Hindlimb muscle (tissue), 1 donor: ENCODE results near the gene ELOVL6. TPM values are rescaled to one million over a fixed set of nuclear protein-coding genes. Genes with fewer than 3 reads are reported as not detected.
"Not testable (repeated sequence)": the region's sequence is repeated elsewhere in the genome, so short reads cannot be mapped to it uniquely, and the experiment has no call there.

Source experiments
- DNase-seq: peaks from one replicate; pipeline ENCODE4 v3.0.0-alpha.2; 2013
- polyA plus RNA-seq: library from polyadenylated mRNA; unstranded; fragments of 120-200 nt; gene quantifications from one replicate; pipeline ENCODE4 v1.2.1, GENCODE V29; 2013; ENCODE audit not compliant: insufficient read length

The ELOVL6 gene
- polyA plus RNA-seq, 1 donor: 7.4 TPM

DNA sequence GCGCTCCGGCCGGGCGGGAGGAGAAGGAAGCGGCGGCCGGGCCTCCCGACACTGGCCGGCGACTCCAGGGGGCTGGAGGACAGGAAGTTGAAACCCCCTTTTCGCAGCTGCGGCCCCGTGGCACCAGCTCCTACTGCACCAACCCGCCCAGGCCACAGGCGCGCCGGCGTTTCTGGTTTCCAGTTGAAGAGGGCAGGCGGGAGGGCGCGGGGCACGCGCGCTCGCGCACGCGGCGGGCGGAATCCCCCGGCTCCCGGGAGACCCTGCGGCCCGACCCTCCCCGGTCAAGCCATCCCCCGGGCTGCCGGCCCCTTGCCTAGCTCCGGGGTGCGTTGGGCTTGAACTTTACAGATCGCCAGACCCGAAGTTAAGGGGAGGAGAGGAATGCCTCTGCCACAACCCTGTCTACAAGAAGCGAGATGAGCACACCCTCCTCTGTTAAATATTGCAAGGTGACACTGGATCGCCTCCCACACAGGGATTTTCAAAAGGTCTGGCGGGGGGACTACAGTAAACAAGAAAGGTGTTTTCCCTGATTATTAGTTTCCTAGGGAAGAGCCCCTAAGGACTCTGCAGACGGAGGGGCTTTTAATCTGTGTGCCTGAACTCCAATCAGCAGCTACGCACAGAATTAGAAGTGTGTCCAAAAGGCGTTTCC, 1.4 kb downstream of the ELOVL6 start:
- DNase-seq: peak; percentile 57

DNA sequence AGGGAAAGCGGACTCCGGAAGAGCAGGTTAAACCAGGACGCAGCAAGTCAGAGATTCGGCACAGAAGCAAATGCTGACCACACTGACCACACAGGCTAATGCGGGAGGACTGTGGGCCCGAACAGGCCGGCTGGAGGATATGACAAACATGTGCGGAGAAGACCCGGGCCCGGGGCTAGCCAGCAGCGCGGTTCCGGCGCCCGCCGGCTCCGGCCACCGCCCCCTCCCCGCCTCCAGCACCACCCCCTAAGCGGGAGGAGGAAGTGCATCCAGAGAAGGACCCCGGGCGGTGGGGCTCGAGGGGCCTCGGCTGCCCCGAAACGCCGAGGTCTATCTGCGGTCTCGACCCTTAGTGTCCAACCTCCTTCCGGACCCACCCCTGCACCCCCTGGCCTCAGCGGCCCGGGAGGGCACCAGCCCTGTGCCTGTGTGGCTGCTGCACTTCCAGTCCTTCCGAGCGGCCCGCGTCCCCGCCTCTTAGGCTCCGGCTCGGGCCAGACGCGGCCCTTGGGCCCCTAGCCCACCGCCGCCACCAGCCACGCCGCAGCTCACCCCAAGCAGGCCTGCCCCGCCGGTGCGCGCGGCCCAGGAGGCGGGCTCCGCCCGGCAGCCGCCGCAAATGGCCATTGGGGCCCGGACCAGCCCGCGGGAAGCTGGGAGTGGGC, 2.1 kb downstream of the ELOVL6 start:
- DNase-seq: peak; percentile 78

DNA sequence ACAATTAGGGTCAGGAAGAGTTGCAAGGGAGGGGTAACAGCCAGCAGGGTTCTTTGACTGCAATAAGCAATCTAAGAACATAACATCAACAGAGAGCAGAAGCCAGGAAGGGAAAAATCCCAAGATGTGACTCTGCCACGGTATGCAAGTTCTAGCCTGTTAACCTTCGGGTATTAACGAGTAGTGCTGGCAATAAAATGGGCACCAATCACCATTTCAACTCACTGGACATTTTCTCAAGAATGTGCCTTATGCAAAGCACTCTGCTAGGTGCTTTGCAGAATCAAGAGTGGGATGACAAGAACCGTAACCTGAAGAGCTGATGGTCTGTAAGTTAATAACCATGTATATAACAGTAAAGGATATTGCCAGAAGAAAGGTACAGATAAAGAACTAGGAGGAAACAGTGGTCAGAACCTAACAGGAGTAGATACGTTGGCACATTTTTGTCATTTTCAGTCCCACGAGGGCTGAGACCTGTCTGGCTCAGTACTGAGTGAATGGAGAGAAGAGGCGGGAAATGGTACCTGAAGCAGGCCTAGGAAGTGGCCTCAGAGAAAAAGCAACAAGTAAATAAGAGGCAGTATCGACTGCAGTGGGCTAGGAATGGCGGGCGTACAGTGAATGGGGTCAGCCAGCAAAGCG, 2.7 kb downstream of the ELOVL6 start:
- no peak for DNase-seq

DNA sequence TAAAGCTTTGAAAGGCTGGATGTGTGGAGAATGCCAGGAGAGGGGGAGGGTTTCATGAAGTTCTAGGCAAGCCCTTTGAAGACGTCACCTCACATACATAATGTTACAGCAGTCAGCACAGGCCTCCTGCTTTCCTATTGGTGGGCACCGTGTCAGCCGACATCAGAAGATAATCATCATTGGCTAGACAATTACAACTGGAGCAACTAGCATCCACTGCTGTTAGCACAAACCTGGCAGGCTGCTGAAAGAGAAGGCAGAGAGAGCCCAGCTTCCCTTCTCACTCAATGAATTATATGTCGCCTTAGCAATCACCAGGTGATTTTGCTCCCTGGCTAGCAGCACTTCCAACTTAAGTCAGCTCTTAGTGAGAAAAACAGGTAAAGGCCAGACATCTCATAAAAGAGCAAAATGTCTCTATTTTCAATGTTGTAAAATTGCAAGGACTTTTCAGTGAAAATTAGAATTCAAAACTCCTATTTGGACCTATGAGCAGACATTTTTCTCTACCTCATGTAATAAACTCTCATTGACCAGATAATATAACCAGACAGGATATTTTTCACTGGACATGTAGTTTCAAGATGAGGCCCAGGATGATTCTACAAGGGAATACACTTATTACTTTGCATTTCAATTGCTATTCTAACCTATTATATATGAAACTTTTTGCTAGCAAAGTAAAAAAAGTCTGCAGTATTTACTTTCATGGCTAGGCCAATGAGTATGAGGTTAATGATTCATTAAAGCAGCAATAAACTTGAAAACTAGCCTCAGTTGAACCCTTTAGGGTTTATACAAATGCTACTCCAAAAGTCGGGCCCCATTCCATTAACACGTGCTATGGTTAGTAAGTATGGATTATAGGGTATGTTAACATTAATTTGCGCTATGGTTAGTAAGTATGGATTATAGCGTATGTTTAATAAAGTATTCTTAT, 4.3 kb downstream of the ELOVL6 start:
- peak; percentile 87 for DNase-seq

DNA sequence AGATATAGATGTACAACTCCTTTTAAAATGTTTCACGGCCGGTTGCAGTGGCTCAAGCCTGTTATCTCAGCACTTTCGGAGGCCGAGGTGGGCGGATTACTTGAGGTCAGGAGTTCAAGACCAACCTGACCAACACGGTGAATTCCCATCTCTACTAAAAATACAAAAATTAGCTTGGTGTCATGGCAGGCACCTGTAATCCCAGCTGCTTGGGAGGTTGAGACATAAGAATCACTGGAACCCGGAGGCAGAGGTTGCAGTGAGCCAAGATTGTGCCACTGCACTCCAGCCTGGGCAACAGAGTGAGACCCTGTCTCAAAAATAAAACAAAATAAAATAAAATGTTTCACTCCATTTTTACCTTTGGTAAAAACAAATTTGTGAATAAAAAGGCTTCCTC, 5.1 kb downstream of the ELOVL6 start:
- not testable (repeated sequence) for DNase-seq

DNA sequence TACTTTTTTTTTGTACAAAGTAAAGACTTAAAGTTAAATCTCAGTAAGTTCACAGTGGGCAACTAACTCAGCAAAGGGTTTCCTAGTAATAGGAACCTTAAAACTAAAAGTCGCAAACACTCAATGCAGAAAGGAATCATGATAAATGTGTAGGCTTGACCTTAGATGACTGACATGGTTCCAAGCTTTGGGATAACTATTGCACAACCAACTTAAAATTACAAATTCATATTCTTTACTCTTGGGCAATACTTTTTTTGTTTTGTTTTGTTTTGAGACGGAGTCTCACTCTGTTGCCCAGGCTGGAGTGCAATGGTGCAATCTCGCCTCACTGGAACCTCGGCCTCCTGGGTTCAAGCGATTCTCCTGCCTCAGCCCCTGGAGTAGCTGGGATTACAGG, 8.2 kb downstream of the ELOVL6 start:
- DNase-seq: no peak

DNA sequence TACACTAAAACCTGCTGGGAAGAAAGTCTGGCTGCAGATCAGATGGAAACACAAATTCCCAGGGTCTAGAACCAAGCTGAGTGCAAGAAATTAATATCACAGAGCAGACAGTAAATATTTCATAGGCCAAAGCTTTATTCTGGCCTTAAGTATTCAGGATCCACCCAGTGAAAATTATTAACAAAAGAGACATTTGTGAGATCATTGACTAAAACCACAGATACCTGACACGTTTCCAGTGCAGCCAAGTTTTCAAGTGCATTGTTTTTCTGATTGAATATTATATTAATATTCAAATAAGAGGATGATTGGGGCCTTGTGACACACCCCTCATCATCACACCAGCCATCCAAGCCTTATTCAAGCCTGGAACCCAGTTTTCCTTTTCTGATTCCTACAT, 10.3 kb downstream of the ELOVL6 start:
- no peak for DNase-seq

DNA sequence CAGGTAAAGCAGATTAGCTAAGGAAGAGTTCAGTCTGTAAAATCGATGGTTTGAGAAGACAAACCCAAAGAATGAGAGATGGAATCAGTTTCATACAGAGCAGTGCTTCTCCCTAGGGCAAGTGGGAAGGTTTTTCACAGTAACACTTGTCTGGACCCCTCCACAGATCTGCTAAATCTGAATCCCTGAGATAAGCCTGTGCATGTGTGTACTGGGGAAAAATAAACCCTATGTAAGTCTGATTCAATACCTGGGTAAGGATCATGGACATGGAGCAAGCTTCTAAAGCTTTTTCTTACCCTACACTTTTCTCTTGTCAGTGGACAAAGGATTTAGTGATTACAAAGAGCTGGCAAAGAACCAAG, 13.6 kb downstream of the ELOVL6 start:
- DNase-seq: no peak

DNA sequence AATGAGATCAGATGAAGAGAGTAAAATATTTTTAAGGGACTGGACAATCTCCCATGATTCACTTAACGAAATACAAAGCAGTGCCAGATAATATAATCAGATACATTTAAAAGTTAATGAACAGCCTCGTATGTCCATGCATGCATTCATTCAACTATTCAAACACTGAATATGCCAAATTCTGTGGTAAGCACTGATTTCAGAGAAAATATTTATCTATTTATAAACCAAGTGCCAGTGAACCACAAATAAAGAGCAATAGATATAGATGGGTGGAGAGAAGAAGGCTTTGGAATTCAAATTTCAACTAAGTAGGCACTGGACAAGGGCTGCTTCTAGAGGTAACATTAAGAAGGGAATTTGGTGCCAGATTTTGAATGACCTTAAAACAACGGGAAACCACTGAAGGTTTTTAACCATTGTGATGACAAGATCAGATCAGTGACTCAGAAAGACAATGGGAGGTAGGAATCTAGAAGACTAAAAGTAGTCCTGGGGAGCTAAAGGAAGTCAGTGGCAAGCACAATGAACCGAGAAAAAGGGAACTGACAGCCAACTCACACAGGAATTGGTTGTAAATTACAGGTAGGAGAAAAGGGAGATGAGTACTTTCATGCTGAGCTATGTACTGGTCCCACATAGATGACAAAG, 14.2 kb downstream of the ELOVL6 start:
- DNase-seq: no peak

DNA sequence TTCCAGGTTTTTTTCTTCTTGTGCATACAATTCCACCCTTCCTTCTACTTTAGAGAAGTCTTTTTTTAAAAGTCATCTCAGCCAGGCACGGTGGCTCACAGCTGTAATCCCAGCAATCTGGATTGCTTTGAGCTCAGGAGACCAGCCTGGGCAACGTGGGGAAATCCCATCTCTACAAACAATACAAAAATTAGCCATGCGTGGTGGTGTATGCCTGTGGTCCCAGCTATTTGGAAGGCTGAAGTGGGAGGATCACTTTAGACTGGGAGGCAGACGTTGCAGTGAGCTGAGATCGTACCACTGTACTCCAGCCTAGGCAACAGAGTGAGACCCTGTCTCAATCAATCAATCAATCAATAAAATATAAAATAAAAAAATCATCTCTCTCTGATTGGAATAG, 14.8 kb downstream of the ELOVL6 start:
- DNase-seq: no peak

DNA sequence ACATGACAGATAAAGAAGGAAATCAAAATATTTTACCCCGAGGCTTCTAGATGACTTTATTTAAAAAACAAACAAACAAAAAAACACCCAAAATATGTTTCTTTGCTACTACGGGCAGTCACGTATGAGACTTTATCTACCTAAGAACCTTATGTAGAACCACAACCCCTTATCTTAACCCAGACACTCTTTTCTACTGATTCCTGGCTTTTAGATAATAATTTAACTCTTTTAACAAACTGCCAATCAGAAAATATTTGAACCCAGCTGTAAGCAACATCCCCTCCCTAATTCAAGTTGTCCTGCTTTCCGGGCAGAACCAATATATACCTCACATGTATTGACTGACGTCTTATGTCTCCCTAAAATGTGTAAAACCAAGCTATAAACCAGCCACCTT, 15.4 kb downstream of the ELOVL6 start:
- DNase-seq: no peak

DNA sequence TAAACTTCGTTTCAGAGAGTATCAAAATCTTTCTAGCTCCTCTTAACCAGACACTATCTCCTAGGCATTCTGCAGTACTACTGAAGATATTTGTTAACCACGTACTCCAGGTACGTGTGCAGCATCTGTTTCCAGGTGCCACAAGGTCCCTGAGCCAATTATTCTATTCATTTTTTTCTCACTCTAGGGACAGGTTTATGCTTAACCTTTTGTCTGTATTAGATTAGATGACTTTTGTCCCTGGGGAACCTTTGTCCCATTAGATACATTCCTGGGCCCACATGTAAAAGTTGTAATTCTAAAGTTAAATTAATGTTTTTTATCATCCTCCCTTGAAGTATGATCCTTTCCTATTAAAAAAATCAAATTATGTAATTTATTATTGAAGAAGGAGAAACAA, 16.5 kb downstream of the ELOVL6 start:
- no peak for DNase-seq

DNA sequence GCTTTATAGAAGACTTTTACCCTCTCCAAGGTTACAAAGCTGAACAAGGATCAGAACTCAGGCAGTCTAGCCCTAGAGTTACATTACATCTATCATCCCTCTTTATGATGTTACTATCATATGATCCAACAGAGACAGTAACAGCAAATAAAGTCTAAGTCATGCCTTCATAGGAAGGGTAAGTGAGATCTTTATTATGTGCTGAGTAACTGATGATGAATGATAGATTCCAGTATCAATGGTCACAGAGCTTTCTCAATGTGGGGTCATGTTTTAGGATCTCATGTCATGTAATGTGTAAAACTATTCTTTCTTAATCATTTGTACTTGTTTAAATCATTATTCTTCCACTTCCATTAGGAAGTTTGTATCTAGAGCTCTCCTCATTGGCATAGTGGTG, 22.8 kb downstream of the ELOVL6 start:
- no peak for DNase-seq

DNA sequence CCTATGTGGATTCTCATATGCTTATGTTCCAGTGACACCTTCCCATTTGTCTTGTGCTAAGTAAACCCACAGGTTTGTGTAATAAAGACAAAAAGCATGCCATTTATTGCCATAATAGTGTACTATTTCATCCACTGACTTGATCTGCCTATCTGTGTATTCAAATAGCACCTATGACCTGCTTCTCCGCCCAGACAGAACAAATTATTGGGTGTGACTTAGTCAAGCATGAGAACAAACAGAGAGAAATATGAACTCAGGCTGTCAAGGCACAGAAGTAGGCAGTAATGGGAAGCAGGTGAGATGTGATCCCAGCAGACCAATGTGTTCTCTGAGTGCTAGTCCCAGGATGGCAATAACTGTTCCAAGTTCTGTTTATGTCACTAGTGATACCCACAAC, 25.4 kb downstream of the ELOVL6 start:
- DNase-seq: no peak

DNA sequence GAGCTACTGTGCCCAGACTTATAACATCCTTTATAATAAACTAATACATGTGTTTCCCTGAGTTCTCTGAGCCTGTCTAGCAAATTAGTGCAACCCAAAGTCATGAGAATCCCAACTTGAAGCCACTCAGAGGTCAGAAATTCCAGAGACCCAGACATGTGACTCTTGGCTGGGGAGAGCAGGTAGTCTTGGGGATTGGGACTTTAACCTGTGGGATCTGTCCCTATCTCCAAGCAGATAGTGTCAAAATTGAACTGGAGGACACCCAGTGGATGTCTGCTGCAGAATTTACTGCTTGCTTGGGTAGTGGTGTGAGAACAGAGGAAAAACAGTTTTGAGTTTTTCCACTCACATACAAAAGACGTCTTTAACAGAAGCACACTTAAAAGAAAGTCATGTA, 26.4 kb downstream of the ELOVL6 start:
- DNase-seq: no peak

DNA sequence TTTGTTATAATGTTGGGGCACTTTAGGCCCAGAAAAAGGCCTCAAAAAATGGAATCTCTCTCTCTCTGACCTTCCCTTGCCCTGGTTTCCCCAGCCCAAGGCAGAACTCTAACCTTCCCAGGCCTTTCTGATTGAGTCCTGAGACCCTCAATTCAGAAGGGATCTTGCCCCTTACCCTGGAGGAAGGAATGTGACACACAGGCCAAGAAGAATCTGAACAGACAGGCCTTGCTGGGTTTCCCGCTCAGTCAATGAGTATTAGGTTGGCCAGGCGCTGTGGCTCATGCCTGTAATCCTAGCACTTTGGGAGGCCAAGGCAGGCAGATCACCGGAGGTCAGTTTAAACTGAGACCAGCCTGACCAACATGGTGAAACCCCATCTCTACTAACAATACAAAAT, 27.6 kb downstream of the ELOVL6 start:
- DNase-seq: no peak

DNA sequence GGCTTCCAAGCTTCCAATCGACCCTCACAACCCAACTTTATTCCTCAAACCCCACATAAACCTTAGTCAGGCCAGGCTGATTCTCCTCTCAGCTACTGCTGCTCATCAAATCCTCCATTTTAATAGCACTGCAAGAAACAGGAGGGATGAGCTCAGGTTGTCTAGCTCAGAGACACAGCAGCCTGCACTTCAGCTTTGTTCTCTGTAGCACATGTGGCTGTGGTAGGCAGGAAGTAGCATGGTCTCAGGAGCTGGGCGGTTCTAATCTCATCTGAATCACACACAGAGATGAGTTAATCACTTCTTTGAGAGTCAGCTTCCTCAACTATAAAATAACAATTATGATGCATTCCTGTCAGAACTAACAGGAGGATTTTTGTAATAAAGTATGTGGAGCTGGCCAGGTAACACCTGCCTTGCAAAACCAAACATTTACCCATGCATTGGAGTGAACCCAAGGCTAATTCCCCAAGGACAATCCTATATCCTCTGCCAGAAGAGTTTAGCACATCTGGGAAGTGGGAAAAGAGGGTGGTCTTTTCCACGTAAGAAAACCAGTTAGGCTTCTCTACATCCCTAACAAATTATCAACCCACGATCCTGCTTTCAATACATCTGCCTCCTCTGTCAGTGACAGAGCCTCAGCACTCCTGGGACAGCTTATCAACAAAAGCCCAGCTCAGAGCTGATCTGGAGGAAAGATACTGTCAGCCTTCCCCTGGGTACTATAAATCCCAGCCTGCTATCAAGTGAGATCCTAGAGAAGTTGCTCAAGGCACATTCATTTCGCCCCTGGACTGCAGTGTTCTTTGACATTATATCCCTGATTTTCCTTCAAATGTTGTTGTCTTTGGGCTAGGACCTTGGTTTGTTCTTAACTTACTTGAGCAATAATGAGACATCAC, 32.8 kb downstream of the ELOVL6 start:
- no peak for DNase-seq

DNA sequence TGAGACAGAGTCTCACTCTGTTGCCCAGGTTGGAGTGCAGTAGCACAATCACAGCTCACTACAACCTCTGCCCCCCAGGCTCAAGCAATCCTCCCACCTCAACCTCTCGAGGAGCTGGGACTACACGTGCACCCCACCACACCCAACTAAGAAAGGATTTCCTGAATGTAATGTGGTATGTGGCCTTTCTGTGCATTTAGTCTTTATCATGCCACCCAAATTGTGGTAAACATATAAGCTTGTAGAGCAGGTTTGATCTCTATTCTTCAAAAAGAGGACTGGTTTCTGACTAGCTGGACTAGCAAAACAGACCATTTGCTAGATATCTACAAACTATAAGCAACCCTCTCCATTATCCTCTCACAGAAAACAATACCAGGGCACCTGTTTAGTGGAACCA, 33.6 kb downstream of the ELOVL6 start:
- no peak for DNase-seq

DNA sequence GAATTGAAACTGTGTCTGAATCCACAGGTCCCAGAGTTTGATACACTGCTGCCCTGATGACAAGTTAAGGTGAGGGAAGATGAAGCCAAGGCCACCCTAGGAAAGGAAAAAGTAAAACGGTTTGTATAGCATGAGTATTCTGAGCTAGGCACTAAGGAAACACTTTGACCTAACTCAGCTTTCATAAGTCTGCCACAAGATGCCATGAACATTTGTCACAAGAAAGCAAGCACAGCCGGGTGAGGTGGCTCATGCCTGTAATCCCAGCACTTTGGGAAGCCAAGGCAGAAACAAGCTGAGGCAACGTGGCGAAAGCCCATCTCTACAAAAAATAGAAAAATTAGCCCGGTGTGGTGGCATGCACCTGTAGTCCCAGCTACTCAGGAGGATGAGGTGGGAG, 34.2 kb downstream of the ELOVL6 start:
- no peak for DNase-seq

DNA sequence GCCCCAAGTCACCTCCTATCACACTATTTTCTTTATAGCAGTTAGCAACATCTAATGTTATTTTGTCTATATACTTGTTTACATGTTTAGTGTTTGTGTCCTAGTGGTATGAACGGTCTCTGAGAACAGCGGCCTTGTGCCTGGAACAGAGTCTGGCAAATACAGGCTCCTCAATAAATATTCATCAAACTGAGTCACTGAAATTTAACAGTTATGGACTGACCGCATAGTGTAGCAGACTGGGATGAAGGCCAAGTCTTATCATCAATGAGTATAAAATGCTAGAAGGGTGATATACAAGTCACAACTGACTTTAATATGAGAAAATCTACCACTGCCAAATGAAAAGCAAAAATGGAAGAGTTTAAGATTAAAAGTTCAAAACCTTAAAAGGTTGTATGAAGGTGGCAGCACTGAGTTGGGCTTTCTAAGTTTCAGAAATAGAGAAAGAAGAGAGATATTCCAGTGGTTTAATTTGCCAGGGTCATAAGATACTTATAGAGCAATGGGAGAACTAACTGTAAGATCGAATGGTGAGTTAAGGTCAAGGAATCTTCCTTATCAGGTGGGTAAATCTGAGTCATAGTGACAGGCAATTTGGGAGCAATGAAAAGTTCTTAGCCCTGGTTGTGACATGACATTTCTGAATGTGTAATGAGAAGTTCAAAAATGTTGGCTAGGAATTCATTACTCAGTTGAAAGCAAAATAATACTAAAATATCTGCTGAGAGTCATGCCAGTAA, 34.9 kb downstream of the ELOVL6 start:
- no peak for DNase-seq

DNA sequence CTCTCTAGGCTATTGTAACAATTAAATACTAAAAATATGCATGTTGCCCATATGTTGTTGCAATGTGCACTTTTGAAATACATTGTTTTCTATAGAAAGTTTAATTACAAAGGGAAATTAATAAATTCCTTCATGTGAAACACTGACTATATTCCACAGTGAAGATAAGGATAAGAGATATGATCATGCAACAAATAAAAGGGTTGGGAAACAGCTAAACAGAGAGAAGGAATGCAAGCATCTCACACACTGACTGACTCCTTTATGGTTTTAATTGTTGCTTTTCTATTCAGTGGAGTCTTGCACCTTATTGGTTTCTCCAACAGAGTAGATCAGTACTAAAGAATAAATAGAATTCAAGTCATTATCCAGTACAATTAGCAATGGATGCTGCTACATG, 37.8 kb downstream of the ELOVL6 start:
- no peak for DNase-seq
